ENCODE data around the gene CDK14. TPM values are rescaled to one million over a fixed set of nuclear protein-coding genes. Genes with fewer than 3 reads are reported as not detected.

Gene CDK14
- total and polyA plus RNA-seq, 2 of the 8 experiments (the other 6 are each of a cell fraction or from before 2014, with no cell fraction given) = 5.5 to 47.3 TPM

DNA sequence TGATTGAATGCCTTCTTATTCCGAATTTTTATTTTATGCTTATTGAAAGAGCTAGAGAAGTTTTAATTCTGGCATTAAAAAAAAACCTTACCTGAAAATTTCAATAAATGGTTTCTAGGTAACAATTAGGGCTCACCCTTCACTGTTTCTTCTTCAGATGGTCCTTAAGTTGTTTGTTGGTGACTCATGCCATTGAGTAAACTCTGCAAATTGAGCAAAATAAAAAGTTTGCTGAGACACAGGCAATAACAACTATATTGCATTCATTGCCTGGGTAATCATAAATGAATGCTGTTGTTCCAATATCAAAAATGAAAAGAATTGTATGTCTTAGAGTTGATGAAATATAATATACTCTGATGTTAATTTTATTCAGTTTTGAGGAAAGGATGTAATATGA is 300.3 kb downstream of the CDK14 start:
- Histone ChIP-seq H3K18ac (ENCODE audit: extremely low read depth, low read length) (no peak overlapping the region), H4K20me1 (replicated peaks in 1 of 2; ENCODE audit: control insufficient read depth in 1 of 2, insufficient read depth in 2 of 2, low read length in 2 of 2) (no peaks in the 10 kb centered on the region), H3K56ac (replicated peaks; ENCODE audit: insufficient read length, low read depth, low read length) (no peak overlapping the region), H3K27ac (ENCODE audit: low read depth, low read length) (no peak overlapping the region), H2BK5ac (ENCODE audit: low read depth, low read length) (no peak overlapping the region), H2BK20ac (ENCODE audit: low read length) (no peak overlapping the region), H2AFZ (ENCODE audit: low read length) (no peak overlapping the region), H4K91ac (replicated peaks; ENCODE audit: insufficient read length, low read length) (no peak overlapping the region), H3K4me2 (ENCODE audit: insufficient read depth in 1 of 2, low read depth in 2 of 2, low read length in 2 of 2) (no peak overlapping the region), H2BK120ac (replicated peaks; ENCODE audit: low read depth, low read length) (no peak overlapping the region), H4K5ac (ENCODE audit: insufficient read length, low read depth, low read length) (no peak overlapping the region), H3K4me1 (replicated peaks in 1 of 4; ENCODE audit: control insufficient read depth in 3 of 4, insufficient read depth in 4 of 4, low read length in 3 of 4) (peaks cover 0 to 3% (median 1%) of the 10 kb centered on the region in 4 experiments; a peak in 2 of 7 replicates), H3K4me3 (ENCODE audit: extremely low read depth in 1 of 4, insufficient read depth in 2 of 4, low read depth in 3 of 4, low read length in 4 of 4) (no peak overlapping the region), H3K23me2 (ENCODE audit: low read depth, low read length) (no peaks in the 10 kb centered on the region), H3K9ac (replicated peaks in 1 of 4; ENCODE audit: extremely low read depth in 1 of 4, low read depth in 3 of 4, low read length in 3 of 4) (no peak overlapping the region), H3K36me3 (ENCODE audit: control insufficient read depth in 2 of 4, insufficient read depth in 4 of 4, low read length in 3 of 4) (no peaks in the 10 kb centered on the region), H2BK15ac (ENCODE audit: low read length) (no peak overlapping the region), H2BK12ac (ENCODE audit: low read depth, low read length) (no peak overlapping the region), H3K79me1 (ENCODE audit: low read depth, low read length) (no peaks in the 10 kb centered on the region), H3K14ac (ENCODE audit: insufficient read length) (no peak overlapping the region), H3K9me3 (ENCODE audit: insufficient read depth in 2 of 2, low read depth in 1 of 2, low read length in 1 of 2) (no peaks in the 10 kb centered on the region), H3K23ac (ENCODE audit: insufficient read length) (no peak overlapping the region), H4K8ac (ENCODE audit: extremely low read depth, insufficient read depth, low read length) (no peak overlapping the region), H3K79me2 (ENCODE audit: control insufficient read depth in 1 of 2, insufficient read depth in 2 of 2, low read length in 2 of 2) (no peaks in the 10 kb centered on the region), H3K4ac (replicated peaks; ENCODE audit: insufficient read length, low read depth, low read length) (no peak overlapping the region), H2AK5ac (ENCODE audit: low read depth, low read length) (no peak overlapping the region), H3K27me3 (replicated peaks in 1 of 4; ENCODE audit: control insufficient read depth in 3 of 4, extremely low read depth in 1 of 4, insufficient read depth in 3 of 4, low read length in 3 of 4) (no peaks in the 10 kb centered on the region)
- WGBS, 2 experiments (ENCODE audit: extremely low coverage in 1 of 2, insufficient coverage in 1 of 2, insufficient read length in 1 of 2, insufficient replicate concordance in 2 of 2, low coverage in 1 of 2, low lambda C conversion rate in 2 of 2, missing lambda C conversion rate in 1 of 2) = 96% methylated on average over 1 of the region's 1 CpG; no CpG with 5 or more reads in 1 of the 2 experiments
- TF ChIP-seq E2F6 (IDR thresholded peaks at IDR 0.05) = no peak
- no peak for TF ChIP-seq BCL11A (IDR thresholded peaks at IDR 0.05; ENCODE audit: low read depth in 2 of 2, low read length in 2 of 2)
- no peak for TF ChIP-seq TBP (IDR thresholded peaks at IDR 0.05; ENCODE audit: low read depth, low read length)
- TF ChIP-seq TCF12 (IDR thresholded peaks at IDR 0.05; ENCODE audit: low read depth, low read length) = no peak
- TF ChIP-seq SIRT6 (IDR thresholded peaks at IDR 0.05; ENCODE audit: low read length) = no peak
- no peak for TF ChIP-seq CTBP2 (IDR thresholded peaks at IDR 0.05; ENCODE audit: borderline replicate concordance, insufficient read depth, insufficient read length, low read length)
- DNase-seq (ENCODE audit: low read depth in 1 of 2, low spot score in 2 of 2) (no peak), FAIRE-seq (no peak)
- ChIA-PET POLR2A (ENCODE audit: partially characterized antibody) (no interaction called here), CTCF (ENCODE audit: partially characterized antibody) (no interaction called here)
